ENCODE data around the gene MLYCD.

MLYCD gene

DNA sequence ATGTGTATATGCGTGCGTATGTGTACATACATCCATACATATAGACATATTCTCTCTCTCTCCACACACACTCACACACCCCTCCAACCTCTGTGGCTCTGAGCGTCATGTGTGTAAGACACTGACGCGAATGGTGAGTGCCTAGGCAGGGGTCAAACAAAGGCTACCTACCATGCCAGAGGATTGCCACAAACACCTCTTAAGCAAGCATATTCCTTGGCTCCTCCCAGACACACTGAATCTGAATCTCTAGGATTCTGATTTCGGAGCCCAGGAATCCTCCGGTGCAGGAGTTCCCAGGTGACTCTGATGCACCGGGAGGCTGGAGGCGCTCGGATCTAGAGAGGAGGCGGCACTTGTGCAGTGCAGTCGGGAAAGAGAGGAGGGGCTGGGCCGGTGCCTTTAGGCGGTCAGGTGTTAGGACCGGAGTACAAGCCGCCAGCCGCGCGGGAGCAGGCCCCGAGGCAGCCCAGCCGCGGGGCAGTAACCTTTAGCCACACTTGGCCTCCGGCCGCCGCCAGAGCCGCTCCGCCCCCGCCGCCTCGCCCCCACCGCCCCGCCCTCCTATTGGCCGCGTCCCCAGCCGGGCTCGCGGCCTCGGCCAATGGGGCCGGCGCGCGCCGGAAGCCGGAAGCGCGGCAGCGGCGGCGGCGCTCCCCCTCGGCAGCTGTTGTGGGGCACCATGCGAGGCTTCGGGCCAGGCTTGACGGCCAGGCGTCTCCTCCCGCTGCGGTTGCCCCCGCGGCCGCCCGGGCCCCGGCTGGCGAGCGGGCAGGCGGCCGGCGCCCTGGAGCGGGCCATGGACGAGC lies at the start of gene MLYCD:
MLYCD (plus strand) TSS at position 653 of the 809 bp plus-strand sequence; CDS start at position 683, 30 bp downstream.
- peak; percentile 33 for DNase-seq (ENCODE audit: low read depth, low spot score)

DNA sequence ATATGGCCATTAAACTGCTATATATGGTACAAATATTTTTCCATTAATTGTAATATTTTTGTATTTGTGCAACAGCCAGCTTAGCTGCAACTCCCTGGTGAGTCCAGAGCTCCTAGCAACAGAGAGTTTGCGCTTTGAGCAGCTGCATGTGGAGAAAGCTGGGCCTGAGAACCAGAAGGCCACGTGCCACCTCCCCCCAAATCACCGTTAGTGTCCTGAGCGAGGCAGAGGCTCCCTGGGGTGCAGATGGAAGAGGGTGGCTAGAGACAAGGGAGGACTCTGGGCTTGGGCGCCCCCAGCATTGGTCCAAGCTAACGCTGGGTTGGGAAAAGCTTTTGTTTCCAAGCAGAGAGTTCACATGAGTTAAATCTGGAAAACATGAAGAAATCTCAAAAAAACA lies 49.5 kb upstream of the MLYCD start:
- no peak for DNase-seq (ENCODE audit: low read depth, low spot score)

DNA sequence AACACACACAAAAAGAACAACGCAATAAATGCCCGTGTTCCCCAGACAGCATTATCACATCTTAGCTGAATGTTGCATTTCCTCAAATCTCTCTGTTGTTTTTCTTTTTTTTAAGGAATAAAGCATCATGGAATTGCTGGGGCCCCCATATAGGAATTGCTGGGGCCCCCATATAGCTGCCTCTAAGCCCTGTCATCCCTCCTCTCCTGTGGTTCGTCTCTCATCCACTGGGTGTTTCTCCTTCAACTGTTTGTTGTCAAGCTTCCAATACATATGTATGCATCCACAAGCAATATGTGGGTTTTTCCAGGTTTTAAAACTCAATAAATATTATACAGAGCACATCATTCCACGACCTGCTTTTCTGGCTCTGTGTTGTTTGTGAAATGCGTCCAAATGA lies 48.0 kb upstream of the MLYCD start:
- no peak for DNase-seq (ENCODE audit: low read depth, low spot score)

DNA sequence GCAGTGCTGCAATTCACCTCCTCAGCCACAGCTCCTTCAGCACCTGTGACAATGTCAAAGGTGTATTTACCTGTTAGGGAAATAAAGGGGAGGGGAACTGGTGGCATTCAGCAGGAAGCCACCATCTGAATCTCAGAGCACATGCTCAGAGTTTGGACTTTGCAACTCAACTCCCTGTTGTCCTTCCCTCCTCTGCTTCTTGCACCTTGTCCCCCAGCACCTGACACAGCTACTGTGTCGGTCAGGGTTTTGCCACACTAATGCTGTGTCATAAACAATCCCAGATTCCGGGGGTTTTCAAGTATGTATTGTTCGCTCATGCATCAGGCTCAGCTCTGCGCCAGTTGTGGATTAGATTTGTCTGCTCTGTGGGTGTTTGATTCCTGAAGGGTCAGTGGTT lies 47.4 kb upstream of the MLYCD start:
- no peak for DNase-seq (ENCODE audit: low read depth, low spot score)

DNA sequence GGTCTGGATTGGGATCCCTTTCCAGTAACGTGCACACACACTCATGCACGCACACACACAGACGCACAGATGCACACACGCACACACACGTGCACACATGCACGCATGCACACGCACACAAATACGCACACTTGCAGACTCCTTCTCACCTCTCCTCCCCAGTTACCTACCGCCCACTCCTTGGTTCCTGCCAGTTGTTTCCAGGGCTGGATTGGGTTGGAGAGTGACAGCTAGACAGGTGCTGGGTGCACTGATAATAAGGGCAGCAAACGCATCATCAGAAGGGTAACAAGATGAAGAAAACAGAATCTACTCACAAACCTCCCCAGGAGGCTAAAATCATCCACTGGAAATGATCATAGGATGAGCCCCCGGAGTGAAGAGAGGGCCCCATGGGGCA lies 46.1 kb upstream of the MLYCD start:
- no peak for DNase-seq (ENCODE audit: low read depth, low spot score)

DNA sequence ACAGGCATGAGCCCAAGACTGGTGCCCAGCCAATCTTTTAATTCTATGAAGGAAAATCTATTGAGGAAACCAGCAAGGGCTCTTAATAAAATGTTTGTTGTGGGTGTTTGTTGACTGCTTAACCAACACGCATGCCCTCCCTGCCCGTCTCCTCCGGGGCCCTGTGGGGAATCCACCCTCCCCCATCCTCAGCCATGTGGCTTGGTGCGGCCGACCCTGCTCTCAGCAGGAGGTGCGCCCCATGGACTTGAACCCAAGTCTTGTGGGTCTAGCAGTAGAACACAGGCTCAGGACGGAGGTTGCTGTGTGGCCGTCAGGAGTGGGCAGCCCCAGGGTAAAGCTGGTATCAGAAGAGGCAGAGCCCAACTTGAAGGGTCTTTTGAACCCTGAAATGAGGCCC lies 45.1 kb upstream of the MLYCD start:
- DNase-seq (ENCODE audit: low read depth, low spot score): no peak

DNA sequence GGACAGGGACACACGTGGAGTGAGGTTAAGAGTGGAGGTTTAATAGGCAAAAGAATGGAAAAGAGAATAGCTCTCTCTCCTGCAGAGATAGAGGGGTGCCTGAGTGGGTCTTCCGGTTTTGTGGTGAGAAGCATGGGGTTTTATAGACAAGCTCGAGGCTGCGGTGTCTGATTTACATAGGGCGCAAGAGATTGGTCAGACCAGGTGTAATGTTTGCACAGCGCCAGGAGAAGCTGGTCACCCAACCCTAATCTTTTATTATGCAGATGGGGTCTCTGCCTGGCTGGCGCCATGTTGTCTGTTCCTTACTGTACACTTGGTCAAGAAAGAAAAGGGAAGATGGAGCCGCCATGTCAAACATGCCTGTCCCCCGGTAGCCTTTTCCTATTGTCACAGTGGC lies 44.5 kb upstream of the MLYCD start:
- DNase-seq (ENCODE audit: low read depth, low spot score): no peak

DNA sequence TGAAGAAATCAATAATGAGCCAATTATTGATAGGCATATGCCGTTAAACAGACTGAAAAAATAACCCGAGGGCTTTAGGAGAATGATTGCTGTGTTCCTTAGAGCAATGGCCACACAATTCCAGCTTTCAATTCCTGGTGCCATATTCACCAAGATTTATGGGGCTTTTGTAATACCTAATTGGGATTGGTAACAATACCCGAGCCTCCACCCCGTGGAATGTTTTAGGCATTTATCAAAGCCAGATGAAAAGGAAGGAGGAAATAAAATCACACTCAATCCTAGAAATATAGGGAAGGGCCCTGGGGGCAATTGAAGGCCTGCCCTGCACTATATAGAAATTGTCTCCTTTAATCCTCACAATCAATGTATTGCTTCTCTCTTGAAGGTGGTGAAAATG lies 42.1 kb upstream of the MLYCD start:
- DNase-seq (ENCODE audit: low read depth, low spot score): no peak

DNA sequence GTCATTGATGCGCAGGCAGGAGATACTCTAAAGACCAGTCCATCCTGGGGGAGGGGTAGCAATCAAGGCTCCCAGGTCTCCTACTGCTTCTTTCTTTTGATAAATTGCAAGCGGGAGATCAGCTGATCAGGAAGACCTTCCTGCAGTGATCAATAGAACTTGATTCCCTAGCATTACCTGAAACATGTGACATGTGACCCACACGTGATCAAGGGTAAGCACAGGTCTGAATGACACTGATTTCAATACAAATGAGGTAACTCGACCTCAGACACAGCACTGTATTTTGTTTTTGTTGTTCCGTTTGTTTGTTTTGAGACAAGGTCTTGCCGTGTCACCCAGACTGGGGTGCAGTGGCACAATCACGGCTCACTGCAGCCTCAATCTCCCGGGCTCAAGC lies 39.6 kb upstream of the MLYCD start:
- no peak for DNase-seq (ENCODE audit: low read depth, low spot score)

DNA sequence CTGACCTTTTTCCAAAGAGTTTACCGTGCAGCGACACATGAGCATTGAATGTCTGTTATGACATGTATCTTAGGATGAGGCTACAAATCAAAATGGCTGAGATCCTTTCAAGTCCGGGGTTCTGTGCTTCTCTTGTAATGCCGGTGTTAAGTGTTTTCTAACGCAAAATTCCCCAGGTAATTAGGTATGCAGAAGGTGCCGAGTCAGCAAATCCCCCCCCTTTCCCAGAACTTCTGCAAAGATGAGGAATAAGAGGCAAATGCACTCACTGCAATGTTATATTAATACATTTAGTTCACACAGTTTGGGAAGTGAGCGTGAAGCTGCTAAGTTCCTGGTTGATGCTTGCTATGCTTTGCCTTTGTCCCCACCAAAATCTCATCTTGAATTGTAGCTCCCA lies 36.3 kb upstream of the MLYCD start:
- DNase-seq (ENCODE audit: low read depth, low spot score): no peak

DNA sequence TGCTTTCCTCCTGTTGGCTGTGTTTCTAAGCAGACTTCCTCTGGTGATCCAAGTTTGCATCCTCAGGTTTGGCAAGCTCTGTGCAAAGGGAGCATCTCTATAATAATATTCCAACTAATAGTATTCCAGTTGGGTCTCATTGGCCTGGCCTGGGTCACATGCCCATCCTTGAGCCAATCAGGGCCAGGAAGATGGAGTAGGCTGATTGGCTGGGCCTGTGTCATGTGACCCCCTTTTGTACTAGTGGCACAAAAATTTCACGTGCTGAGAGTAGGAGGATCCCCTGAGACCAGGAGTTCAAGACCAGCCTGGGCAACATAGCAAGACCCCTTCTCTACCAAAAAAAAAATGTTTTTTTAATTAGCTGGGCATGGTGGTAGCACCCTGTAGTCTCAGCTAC lies 35.2 kb upstream of the MLYCD start:
- DNase-seq (ENCODE audit: low read depth, low spot score): no peak

DNA sequence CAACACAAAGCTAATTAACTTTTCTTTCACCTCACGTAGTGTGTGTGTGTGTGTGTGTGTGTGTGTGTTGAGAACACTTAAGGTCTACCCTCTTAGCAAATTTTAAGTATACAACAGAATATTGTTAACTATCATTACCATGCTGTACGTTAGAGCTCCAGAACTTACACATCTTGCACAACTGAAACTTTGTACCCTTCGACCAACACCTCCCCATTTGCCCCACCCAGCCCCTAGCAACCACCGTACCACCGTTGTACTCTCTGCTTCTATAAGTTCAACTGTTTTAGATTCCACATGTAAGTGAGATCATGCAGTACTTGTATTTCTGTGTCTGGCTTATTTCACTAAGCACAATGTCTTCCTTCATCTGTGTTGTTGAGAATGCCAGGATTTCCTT lies 28.1 kb upstream of the MLYCD start:
- DNase-seq (ENCODE audit: low read depth, low spot score): no peak

DNA sequence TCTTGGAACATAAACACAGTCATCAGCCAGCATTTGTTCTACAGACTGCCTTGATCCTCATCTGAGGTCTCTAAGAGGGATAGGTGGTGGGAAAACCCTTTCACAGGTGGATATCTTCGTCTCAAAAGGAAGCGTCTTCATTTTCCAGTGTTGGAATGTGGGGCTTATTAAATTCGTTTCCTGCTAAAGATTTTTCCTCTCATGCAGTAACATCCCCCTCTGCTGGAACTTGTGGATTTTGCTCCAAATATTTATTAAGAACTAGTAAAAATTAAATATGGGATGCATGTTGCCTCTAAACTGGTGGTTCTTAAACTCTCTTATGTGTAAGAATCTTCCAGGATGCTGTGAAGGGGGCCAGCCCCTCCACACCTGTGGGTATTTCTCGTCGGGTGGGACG lies 20.1 kb upstream of the MLYCD start:
- no peak for DNase-seq (ENCODE audit: low read depth, low spot score)

DNA sequence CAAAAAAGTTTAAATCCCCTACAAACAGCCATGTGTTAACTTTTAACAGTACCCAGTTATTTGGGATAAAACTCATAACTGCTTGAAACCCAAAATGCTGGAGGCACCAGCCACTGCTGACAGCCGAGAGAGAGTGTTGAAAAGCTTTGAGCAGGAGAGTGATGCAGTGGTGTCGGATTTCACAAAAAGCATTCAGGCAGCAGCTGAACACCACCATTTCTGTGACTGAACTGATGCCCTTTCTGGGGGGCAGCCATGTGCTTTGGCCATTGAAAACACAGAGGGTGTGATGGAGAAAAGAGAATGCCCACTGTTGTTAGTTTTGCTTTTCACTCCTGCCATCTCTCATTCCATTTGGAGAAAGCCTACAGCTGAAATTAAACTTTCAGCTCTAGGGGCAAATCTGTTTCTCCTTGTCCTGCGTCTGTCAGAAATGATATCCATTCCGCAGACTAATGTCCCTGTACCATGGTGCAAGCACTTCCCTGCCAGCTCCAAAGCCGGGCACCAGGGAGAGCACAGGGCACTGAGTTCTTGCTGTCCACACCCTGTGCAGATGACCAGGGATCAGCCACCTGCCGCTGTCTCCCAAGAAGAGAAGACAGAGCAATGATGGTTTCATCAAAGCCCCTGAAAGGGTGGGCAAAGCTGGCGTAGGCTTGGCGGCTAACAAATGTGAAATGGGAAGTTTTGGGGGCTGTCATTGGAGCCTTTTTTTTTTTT lies 16.6 kb upstream of the MLYCD start:
- no peak for DNase-seq (ENCODE audit: low read depth, low spot score)

DNA sequence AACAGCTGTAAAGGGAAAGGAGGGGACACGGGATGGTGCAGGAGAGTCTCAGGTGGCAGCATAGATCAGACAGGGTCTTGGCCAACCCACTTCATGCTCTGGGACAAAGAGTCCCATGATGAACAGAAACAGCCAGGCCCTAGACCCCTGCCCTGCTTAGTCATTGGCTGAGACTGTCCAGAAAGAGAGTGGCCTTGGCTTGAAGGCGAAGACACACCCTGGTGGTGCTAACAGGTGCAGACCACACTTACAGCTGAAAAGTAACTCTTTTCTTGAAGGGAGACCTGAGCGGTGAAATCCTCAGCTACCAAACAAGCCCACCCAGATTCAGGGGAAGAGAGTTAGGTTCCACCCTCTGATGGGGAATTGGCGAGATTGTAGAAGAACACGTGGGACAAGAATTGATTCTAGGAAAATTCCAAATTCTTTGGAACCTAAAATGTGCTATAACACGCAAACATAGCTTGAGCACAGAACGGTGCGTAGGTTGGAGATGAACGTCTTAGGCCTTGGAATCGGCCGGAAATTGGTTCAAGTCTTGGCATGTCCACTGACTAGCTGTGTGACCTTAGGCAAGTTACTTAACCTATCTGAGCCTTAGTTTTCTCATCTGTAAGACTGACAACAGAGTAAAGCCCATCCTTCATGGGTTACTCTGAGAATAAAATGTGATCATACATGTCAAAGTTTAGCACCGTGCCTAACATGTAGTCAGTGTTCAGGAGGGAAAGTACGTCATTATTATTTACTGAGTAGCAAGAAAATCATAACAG lies 12.5 kb upstream of the MLYCD start:
- no peak for DNase-seq (ENCODE audit: low read depth, low spot score)

DNA sequence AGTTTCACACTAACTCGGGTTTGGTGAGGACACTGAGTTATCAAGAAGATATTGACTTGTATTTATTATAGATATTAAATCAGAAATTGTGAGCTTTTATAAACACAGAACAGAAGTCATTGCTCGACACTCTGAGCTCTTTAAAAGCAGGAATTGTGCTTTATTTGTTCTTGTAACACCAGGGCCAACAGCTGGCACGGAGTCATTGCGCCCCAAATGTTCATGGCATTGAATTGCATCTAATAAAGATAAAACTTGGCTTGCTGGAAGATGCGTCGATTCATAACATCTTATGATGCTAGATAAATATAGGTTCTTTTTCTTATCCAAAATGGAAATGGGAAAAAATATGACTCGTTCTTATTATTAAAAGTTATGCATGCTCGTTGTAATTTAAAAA lies 11.8 kb upstream of the MLYCD start:
- no peak for DNase-seq (ENCODE audit: low read depth, low spot score)

DNA sequence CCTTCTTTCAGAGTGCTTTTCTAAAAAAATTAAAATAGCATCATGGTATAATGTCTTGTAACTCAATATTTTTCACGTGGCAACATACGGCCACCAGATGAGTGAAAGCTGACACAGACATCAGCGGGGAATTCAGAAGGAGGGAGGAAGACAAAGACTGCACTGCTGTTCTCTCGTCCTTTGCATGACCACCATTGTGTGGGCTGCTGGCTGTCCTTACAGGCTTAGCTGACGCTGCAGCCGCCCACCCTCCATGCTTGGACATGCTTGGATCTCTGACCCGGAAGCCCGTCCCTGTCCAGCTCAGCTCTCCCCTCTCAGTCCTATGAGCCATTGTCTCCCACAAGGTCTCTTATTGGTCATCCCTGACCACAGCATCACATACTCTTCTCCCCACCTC lies 11.4 kb upstream of the MLYCD start:
- no peak for DNase-seq (ENCODE audit: low read depth, low spot score)

DNA sequence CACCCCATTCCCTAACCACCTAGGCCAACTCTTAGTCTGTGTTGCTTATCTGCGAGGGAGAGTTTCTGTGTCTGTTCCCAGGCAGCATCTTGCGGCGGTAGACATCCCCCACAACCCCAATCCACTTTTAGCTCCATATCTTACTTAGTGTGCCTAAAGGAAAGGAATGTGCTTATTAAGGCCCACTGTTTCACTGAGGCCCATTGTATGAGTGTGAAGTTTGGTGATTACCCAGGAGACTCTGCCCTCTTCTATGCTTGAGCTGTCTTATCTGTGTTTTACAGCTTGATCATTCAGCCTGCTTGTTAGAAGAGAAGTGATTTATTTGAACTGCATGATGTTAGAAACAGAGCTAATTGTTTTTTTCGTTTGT lies 10.3 kb upstream of the MLYCD start:
- no peak for DNase-seq (ENCODE audit: low read depth, low spot score)

DNA sequence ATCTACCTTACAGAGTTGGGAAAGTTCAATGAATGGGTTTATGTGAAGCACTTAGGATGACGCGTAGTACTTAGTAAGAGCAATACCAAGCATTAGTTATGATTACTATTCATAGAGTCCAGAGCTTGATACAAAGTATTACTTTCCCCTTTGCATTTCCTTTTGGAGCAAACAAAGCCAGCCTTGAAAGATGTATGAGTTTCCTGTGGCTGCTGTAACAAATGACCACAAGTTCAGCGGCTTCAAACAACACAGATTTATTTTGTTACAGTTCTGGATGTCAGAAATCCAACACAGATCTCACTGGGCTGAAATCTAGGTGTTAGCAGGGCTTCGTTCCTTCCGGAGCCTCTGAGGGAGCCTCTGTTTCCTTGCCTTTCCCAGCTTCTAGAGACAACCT lies 8.6 kb upstream of the MLYCD start:
- DNase-seq (ENCODE audit: low read depth, low spot score): no peak

DNA sequence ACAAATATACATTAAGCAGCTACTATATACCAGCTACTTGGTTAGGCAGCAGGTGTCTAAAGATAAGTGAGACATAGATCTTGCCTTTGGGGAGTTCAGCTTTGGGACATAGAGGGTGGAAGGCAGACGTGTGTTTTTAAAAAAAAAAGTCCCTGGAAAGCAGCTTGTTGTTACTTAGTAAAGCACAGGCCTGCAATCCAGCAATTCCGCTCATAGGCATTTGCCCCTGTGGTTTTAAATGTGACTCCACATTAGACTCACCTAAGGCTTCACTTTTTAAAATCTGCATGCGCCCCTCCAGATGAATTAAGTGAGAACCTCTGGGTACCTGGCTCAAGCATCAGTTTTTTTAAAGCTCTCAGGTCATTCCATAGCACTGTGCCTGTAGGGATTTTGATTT lies 7.2 kb upstream of the MLYCD start:
- no peak for DNase-seq (ENCODE audit: low read depth, low spot score)

DNA sequence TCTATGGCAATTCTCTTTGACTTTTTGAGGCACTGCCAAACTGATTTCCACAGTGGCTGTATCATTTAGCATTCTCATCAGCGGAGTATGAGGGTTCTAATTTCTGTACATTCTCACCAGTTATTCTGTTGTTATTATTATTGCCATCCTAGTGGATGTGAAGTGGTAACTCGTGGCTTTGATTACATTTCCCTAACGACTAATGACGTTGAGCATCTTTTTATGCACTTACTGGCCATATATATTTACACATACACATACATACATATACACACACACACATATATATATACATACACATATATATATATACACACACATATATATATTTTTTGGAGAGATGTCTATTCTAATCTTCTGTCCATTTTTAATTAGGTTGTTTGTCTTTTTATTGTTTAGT lies 3.7 kb upstream of the MLYCD start:
- DNase-seq (ENCODE audit: low read depth, low spot score): no peak

DNA sequence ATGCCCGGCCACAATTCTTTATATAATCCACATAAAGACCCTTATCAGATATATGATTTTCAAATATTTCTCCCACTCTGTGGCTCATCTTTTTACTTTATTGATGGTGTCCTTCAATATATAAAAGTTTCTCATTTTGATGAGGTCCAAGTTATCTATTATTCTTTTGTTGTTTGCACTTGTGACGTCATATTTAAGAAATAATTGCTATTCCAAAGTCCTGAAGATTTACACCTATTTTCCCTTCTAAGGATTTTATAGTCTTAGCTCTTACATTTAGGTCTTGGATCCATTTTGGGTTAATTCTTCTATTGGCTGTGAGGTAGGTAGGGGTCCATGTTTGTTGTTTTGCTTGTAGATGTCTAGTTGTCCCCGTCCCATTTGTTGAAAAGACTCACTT lies 3.0 kb upstream of the MLYCD start:
- DNase-seq (ENCODE audit: low read depth, low spot score): no peak

All from activated naive CD8-positive, alpha-beta T cell treated with anti-CD3 and anti-CD28 coated beads, Interleukin-2, amount 50 U/mL, for 16 hours (primary cell).